Erythroblast (primary cell): ENCODE data around the gene GPSM3.

Source experiments
- GATA1 ChIP-seq: IDR thresholded peaks from 2 replicates; pipeline ENCODE4 v1.6.1; 2011; ENCODE audit warnings: low read depth, mild to moderate bottlenecking, control low read depth, low read length, moderate library complexity
- POLR2A ChIP-seq: IDR thresholded peaks from 2 replicates; pipeline ENCODE4 v1.6.1; 2011; ENCODE audit warnings: mild to moderate bottlenecking, low read length

DNA sequence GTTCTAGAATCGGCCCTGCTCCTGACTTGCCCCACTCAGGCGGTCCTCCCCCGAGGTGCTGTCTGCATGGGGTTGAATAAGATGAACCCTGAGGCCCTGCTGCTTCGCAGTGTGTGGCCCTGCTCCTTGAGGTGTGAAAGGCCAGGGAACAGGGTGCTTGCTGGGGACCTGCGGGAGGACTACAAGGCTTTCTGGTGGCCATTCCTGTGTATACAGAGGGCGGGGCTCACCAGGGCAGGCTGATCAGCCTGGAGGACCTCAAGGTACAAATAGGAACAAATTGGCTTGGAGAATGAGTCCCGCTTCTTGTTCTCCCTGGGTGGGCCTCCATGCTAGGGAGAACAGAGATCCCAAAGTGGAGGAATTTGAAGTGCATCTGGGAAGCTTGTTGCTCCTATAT lies 25.7 kb upstream of the GPSM3 start:
- no peak for TF ChIP-seq POLR2A
- TF ChIP-seq GATA1 = no peak
